WERI-Rb-1 (cell line): ENCODE measurements around the gene BTBD8.

Experiments used
- DNase-seq: peaks from one replicate; pipeline ENCODE4 v3.0.0-alpha.2; 2020
- H3K27ac ChIP-seq: fragments of 250-450 bp; sonication (Bioruptor Pico); 2 replicates; pipeline ENCODE4 v1.5.1; 2020; ENCODE audit warnings: mild to moderate bottlenecking, moderate library complexity
- H3K27me3 ChIP-seq: fragments of 250-450 bp; sonication (Bioruptor Pico); 2 replicates; pipeline ENCODE4 v1.5.1; 2021; ENCODE audit warnings: mild to moderate bottlenecking, low read depth, moderate library complexity; ENCODE audit not compliant: insufficient read depth, severe bottlenecking
- H3K36me3 ChIP-seq: fragments of 250-450 bp; sonication (Bioruptor Pico); 2 replicates; pipeline ENCODE4 v1.5.1; 2020; ENCODE audit warnings: mild to moderate bottlenecking, moderate library complexity
- H3K4me3 ChIP-seq: 2 replicates; pipeline ENCODE4 v1.5.1; 2011; ENCODE audit warnings: low read depth, mild to moderate bottlenecking, control low read depth, low read length
- H3K9me3 ChIP-seq: fragments of 250-450 bp; sonication (Bioruptor Pico); 2 replicates; pipeline ENCODE4 v1.5.1; 2021; ENCODE audit warnings: mild to moderate bottlenecking, moderate library complexity; ENCODE audit not compliant: severe bottlenecking
- TF ChIP-seq, protein P1 (sequence below): IDR thresholded peaks from 2 replicates; pipeline ENCODE4 v1.5.1; 2011; ENCODE audit warnings: low read depth, mild to moderate bottlenecking, control low read depth, inconsistent platforms, low read length

BTBD8 gene

DNA sequence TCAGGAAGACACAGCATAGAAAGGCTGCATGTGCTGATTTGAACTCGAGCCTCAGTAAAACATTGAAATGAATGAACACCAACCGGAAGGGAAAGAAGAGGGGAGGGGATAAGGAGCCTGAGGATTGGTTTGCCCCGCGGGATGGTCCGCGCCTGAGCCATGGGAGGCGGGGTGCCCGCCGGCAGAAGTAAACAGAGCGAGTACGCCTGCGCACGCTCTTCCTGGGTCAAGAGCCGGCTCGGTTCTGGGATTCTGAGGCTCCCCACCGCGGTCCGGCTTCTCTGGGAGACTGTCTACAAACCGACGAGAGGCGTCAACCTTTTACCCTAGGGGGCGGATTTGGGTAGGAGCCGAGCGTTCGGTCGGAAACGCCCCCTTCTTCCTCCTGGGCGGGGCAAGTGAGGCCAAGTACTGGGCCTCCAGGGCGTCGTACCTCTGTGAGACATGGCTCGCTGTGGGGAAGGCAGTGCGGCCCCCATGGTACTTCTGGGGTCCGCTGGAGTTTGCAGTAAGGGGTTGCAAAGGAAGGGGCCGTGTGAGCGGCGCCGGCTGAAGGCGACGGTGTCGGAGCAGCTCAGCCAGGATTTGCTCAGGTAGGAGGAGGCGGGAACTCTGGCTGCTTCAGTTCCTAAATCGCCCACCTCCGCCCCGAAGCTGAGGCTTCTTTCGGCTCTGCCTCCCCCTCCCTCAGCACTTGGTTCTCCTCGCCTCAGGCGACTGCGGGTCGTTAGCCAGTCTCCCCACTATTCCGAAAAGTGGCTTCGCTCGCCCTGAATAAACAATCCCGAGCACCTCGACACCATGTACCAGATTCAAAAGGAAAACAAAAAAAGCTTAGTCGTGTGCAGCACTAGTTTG is at the start of gene BTBD8:
Gene BTBD8 (plus strand): TSS at position 218 of the 858 bp plus-strand sequence. CDS start 227 bp downstream, at position 445.
- peaks cover 4% of the 10 kb centered on the region; the same call in 1 of the 2 replicates for H3K36me3 ChIP-seq
- DNase-seq: peak; percentile 78
- H3K27me3 ChIP-seq: no peaks in the 10 kb centered on the region
- TF ChIP-seq, protein P1, sequence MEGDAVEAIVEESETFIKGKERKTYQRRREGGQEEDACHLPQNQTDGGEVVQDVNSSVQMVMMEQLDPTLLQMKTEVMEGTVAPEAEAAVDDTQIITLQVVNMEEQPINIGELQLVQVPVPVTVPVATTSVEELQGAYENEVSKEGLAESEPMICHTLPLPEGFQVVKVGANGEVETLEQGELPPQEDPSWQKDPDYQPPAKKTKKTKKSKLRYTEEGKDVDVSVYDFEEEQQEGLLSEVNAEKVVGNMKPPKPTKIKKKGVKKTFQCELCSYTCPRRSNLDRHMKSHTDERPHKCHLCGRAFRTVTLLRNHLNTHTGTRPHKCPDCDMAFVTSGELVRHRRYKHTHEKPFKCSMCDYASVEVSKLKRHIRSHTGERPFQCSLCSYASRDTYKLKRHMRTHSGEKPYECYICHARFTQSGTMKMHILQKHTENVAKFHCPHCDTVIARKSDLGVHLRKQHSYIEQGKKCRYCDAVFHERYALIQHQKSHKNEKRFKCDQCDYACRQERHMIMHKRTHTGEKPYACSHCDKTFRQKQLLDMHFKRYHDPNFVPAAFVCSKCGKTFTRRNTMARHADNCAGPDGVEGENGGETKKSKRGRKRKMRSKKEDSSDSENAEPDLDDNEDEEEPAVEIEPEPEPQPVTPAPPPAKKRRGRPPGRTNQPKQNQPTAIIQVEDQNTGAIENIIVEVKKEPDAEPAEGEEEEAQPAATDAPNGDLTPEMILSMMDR: no peak
- peak within 1 kb of the TSS; percentile 78 for H3K4me3 ChIP-seq
- peak within 1 kb of the TSS; percentile 78 for H3K27ac ChIP-seq
- H3K9me3 ChIP-seq: peaks cover 1% of the 10 kb centered on the region

GRCh38 chr1:92030656-92031107 is 49.5 kb upstream of the BTBD8 start:
- no peaks in the 10 kb centered on the region for H3K9me3 ChIP-seq
- no peaks in the 10 kb centered on the region for H3K36me3 ChIP-seq
- no peaks in the 10 kb centered on the region for H3K27me3 ChIP-seq
- H3K27ac ChIP-seq: no peak overlapping the region
- TF ChIP-seq, protein P1: no peak
- H3K4me3 ChIP-seq: peak overlapping the region; percentile 65
- no peak for DNase-seq

GRCh38 chr1:92031281-92032110 is 48.6 kb upstream of the BTBD8 start:
- no peak overlapping the region for H3K4me3 ChIP-seq
- H3K36me3 ChIP-seq: no peaks in the 10 kb centered on the region
- DNase-seq: no peak
- no peaks in the 10 kb centered on the region for H3K9me3 ChIP-seq
- no peaks in the 10 kb centered on the region for H3K27me3 ChIP-seq
- H3K27ac ChIP-seq: no peak overlapping the region
- TF ChIP-seq, protein P1: no peak

DNA sequence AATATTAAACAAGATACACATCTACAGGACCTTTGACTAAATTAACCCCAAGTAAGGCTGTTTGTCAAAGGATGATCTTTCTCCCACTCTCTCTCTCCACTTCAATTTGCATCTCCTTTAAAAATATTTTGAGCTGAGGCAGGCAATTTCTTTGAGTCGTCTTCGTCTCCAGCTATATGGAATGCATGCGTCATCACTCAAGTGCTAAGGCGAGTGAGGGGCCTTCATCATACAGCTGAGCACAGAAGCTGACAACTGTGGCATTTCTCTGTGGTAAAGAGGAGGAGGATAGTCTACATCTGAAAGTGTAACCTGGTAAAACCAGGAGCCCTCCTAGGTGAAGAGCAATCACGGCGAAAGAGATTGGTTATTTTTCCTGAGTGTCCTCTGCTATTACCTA is 42.7 kb upstream of the BTBD8 start:
- H3K27me3 ChIP-seq: no peaks in the 10 kb centered on the region
- H3K36me3 ChIP-seq: no peaks in the 10 kb centered on the region
- no peaks in the 10 kb centered on the region for H3K9me3 ChIP-seq
- H3K27ac ChIP-seq: no peak overlapping the region
- H3K4me3 ChIP-seq: no peak overlapping the region
- TF ChIP-seq, protein P1: no peak
- DNase-seq: no peak

DNA sequence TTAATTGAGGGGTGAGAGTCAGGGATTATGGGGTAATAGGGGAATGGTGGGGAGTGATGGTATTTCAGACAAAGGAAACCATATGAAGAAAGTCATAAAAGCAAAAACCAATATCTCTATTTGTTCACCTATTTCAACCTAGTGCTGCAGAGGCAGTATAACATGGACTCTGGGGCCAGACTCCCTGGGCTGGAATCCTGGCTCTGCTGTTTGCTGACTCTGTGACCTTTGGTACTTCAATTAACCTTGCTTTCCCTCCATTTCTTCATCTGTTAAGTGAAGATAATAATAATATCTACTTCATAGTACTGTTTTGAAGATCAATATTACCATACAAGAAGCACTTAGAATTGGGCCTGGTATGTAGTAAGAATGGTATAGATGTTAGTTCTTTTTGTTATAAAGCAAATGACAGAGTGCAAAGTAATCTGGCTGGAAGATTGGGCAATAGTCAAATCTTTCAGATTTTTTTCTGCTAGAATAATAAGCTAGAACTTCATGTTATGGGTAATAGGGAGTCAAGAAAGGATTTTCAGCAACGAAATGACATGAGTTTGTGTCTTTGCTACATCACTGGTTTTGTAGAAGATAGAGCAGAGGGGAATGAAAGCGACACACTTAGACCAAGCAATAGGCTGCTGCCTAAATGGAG is 41.3 kb upstream of the BTBD8 start:
- TF ChIP-seq, protein P1: no peak
- no peak for DNase-seq
- no peak overlapping the region for H3K27ac ChIP-seq
- H3K36me3 ChIP-seq: no peaks in the 10 kb centered on the region
- no peak overlapping the region for H3K4me3 ChIP-seq
- H3K9me3 ChIP-seq: no peaks in the 10 kb centered on the region
- H3K27me3 ChIP-seq: no peaks in the 10 kb centered on the region
